Activated CD8-positive, alpha-beta T cell treated with anti-CD3 and anti-CD28 coated beads, Interleukin-2, amount 10 ng/mL, durations not matched to agents 7 days and 5 days (primary cell): ENCODE data around the gene DUS1L. TPM values are rescaled to one million over a fixed set of nuclear protein-coding genes. Genes with fewer than 3 reads are reported as not detected.
A peak's percentile ranks its signal among the peaks of the same experiment; 100 is the strongest.
"Not testable (repeated sequence)": the region's sequence is repeated elsewhere in the genome, so short reads cannot be mapped to it uniquely, and the experiment has no call there.

Source experiments
- ATAC-seq: fragments of 150-1000 bp; cut with Tn5 transposase; one replicate; pipeline ENCODE4 v1.10.0; 2021; ENCODE audit warnings: moderate library complexity
- CTCF ChIA-PET: fragments of 350-600 bp; sonication (Branson Sonifier 250); formaldehyde crosslinking; loops from one replicate; lab custom pipeline; 2021; ENCODE audit warnings: antibody characterized with exemption; lab: Charles Lee
- POLR2A ChIA-PET: fragments of 350-600 bp; sonication (Branson Sonifier 250); formaldehyde crosslinking; loops from one replicate; lab custom pipeline; 2021; ENCODE audit warnings: antibody characterized with exemption; lab: Charles Lee
- DNase-seq: peaks from one replicate; pipeline ENCODE4 v3.0.0-alpha.2; 2020
- H3K27ac Mint-ChIP-seq: one replicate; pipeline ENCODE4 v1.8.0; 2021; ENCODE audit warnings: mild to moderate bottlenecking, mixed read lengths
- H3K27me3 Mint-ChIP-seq: one replicate; pipeline ENCODE4 v1.8.0; 2021; ENCODE audit warnings: low read depth, mixed read lengths
- H3K36me3 Mint-ChIP-seq: one replicate; pipeline ENCODE4 v1.8.0; 2021; ENCODE audit warnings: low read depth, mixed read lengths
- H3K4me1 Mint-ChIP-seq: one replicate; pipeline ENCODE4 v1.8.0; 2021; ENCODE audit warnings: low read depth, mixed read lengths
- H3K4me3 Mint-ChIP-seq: one replicate; pipeline ENCODE4 v1.8.0; 2021; ENCODE audit warnings: mild to moderate bottlenecking, mixed read lengths
- H3K9me3 Mint-ChIP-seq: one replicate; pipeline ENCODE4 v1.8.0; 2022; ENCODE audit warnings: mixed read lengths; ENCODE audit not compliant: insufficient read depth
- total RNA-seq, 2 experiments: library from RNA; stranded (reverse); gene quantifications; one replicate each; pipeline ENCODE4 v1.2.3, GENCODE V29; 2021

Gene DUS1L
- total RNA-seq, 2 experiments from 2014 or later: 126 to 127 TPM

- Mint-ChIP-seq H3K27me3 (no peaks in the 10 kb centered on the region), H3K4me3 (no peak overlapping the region), H3K4me1 (peaks cover 14% of the 10 kb centered on the region), H3K27ac (no peak overlapping the region), H3K36me3 (no peaks in the 10 kb centered on the region), H3K9me3 (no peaks in the 10 kb centered on the region)
- CTCF ChIA-PET: interaction anchor here (0.8 kb wide), 1 partner anchor 11 kb away, joined by 4 read pairs; no protein-coding TSS in a partner anchor
- POLR2A ChIA-PET: no interaction called here
- DNase-seq (no peak), ATAC-seq (no peak)
Measured at GRCh38 chr17:82041144-82041814, 24.3 kb downstream of the DUS1L start.

- ATAC-seq: no peak
- ChIA-PET CTCF (no interaction called here), POLR2A (interaction anchor here (0.6 kb wide), 1 partner anchor 97 kb away, joined by 4 read pairs; no protein-coding TSS in a partner anchor)
- no peaks in the 10 kb centered on the region for H3K27me3 Mint-ChIP-seq
- peaks cover 10% of the 10 kb centered on the region for H3K36me3 Mint-ChIP-seq
- peaks cover 25% of the 10 kb centered on the region for H3K4me1 Mint-ChIP-seq
- DNase-seq: no peak
- H3K27ac Mint-ChIP-seq: no peak overlapping the region
- H3K4me3 Mint-ChIP-seq: no peak overlapping the region
- no peaks in the 10 kb centered on the region for H3K9me3 Mint-ChIP-seq
Measured at GRCh38 chr17:82039695-82040299, 25.8 kb downstream of the DUS1L start.

GRCh38 chr17:82038796-82039409 lies 26.7 kb downstream of the DUS1L start:
- POLR2A ChIA-PET: interaction anchor here (1.3 to 1.8 kb wide), 2 partner anchors 12 to 13 kb away, joined by 3 to 12 read pairs; partner anchors contain the start of gene GPS1
- not testable (repeated sequence) for H3K9me3 Mint-ChIP-seq, H3K27me3 Mint-ChIP-seq, ATAC-seq, DNase-seq, H3K4me3 Mint-ChIP-seq
- Mint-ChIP-seq H3K27ac (peak overlapping the region; percentile 25), H3K4me1 (peaks cover 25% of the 10 kb centered on the region), H3K36me3 (peaks cover 14% of the 10 kb centered on the region)
- CTCF ChIA-PET: interaction anchor here (0.7 to 2.1 kb wide), 5 partner anchors 9 to 126 kb away, joined by 3 to 32 read pairs (median 3); partner anchors contain the start of genes CENPX and LRRC45

- ChIA-PET CTCF (interaction anchor here (0.6 to 2.6 kb wide), 31 partner anchors 8 to 721 kb away, joined by 3 to 32 read pairs (median 4); partner anchors contain the start of genes CENPX, DUS1L, GPS1 and LRRC45), POLR2A (interaction anchor here (0.6 to 1.8 kb wide), 11 partner anchors 9 to 1162 kb away, joined by 3 to 12 read pairs (median 3); partner anchors contain the start of genes CD7, CENPX, DUS1L and GPS1)
- no peak for DNase-seq
- Mint-ChIP-seq H3K9me3 (no peaks in the 10 kb centered on the region), H3K4me3 (peak overlapping the region; percentile 78), H3K27ac (peak overlapping the region; percentile 94), H3K27me3 (no peaks in the 10 kb centered on the region), H3K36me3 (peaks cover 16% of the 10 kb centered on the region), H3K4me1 (peaks cover 27% of the 10 kb centered on the region)
- no peak for ATAC-seq
Measured at GRCh38 chr17:82037889-82038195, 27.8 kb downstream of the DUS1L start.

- peaks cover 16% of the 10 kb centered on the region for H3K36me3 Mint-ChIP-seq
- H3K4me3 Mint-ChIP-seq: peak within 1 kb of the TSS; percentile 78
Measured at GRCh38 chr17:82037092-82037888, 28.3 kb downstream of the DUS1L start, which contains the start of gene DCXR. TSS of gene DCXR (minus strand) at chr17:82037697. CDS start at chr17:82037682, 15 bp downstream.

GRCh38 chr17:82036634-82037091 lies 28.9 kb downstream of the DUS1L start:
- H3K9me3 Mint-ChIP-seq: no peaks in the 10 kb centered on the region
- ATAC-seq (no peak), DNase-seq (no peak)
- peak overlapping the region; percentile 78 for H3K4me3 Mint-ChIP-seq
- H3K27me3 Mint-ChIP-seq: no peaks in the 10 kb centered on the region
- peaks cover 28% of the 10 kb centered on the region for H3K4me1 Mint-ChIP-seq
- ChIA-PET POLR2A (interaction anchor here (1.2 kb wide), 1 partner anchor 14 kb away, joined by 7 read pairs; the partner anchor contains the start of genes CENPX and LRRC45), CTCF (interaction anchor here (1.0 to 2.6 kb wide), 3 partner anchors 36 to 85 kb away, joined by 3 to 14 read pairs (median 11); no protein-coding TSS in a partner anchor)
- no peak overlapping the region for H3K27ac Mint-ChIP-seq
- H3K36me3 Mint-ChIP-seq: peaks cover 16% of the 10 kb centered on the region

More at GRCh38 chr17:82037092-82037888, 28.3 kb downstream of the DUS1L start, which contains the start of gene DCXR:
- ChIA-PET POLR2A (interaction anchor here (0.6 to 1.8 kb wide), 11 partner anchors 9 to 1163 kb away, joined by 3 to 12 read pairs (median 3); partner anchors contain the start of genes CD7, CENPX, DUS1L and GPS1), CTCF (interaction anchor here (0.6 to 2.6 kb wide), 32 partner anchors 7 to 721 kb away, joined by 3 to 32 read pairs (median 4); partner anchors contain the start of genes CENPX, DUS1L, GPS1 and LRRC45)
- ATAC-seq (peak; percentile 96), DNase-seq (peak; percentile 98)
- H3K27me3 Mint-ChIP-seq: no peaks in the 10 kb centered on the region
- peaks cover 28% of the 10 kb centered on the region for H3K4me1 Mint-ChIP-seq
- H3K27ac Mint-ChIP-seq: peak within 1 kb of the TSS; percentile 94
- no peaks in the 10 kb centered on the region for H3K9me3 Mint-ChIP-seq

GRCh38 chr17:82035956-82036633 lies 29.5 kb downstream of the DUS1L start:
- ChIA-PET POLR2A (no interaction called here), CTCF (interaction anchor here (1.0 to 2.6 kb wide), 5 partner anchors 36 to 110 kb away, joined by 3 to 14 read pairs (median 4); no protein-coding TSS in a partner anchor)
- Mint-ChIP-seq H3K27me3 (no peaks in the 10 kb centered on the region), H3K9me3 (no peaks in the 10 kb centered on the region), H3K27ac (no peak overlapping the region), H3K36me3 (peaks cover 16% of the 10 kb centered on the region), H3K4me1 (peaks cover 28% of the 10 kb centered on the region), H3K4me3 (peak overlapping the region; percentile 78)
- DNase-seq (no peak), ATAC-seq (no peak)

- CTCF ChIA-PET: interaction anchor here (0.6 to 1.4 kb wide), 3 partner anchors 71 to 109 kb away, joined by 3 to 4 read pairs (median 3); no protein-coding TSS in a partner anchor
- Mint-ChIP-seq H3K4me1 (peaks cover 29% of the 10 kb centered on the region), H3K27me3 (no peaks in the 10 kb centered on the region), H3K4me3 (peak overlapping the region; percentile 36), H3K27ac (no peak overlapping the region), H3K9me3 (no peaks in the 10 kb centered on the region), H3K36me3 (peaks cover 18% of the 10 kb centered on the region)
- no peak for DNase-seq
- POLR2A ChIA-PET: interaction anchor here (1.3 kb wide), 1 partner anchor 30 kb away, joined by 3 read pairs; the partner anchor contains the start of gene DUS1L
- no peak for ATAC-seq
Measured at GRCh38 chr17:82035488-82035887, 30.1 kb downstream of the DUS1L start.

- H3K9me3 Mint-ChIP-seq: no peaks in the 10 kb centered on the region
- no peak overlapping the region for H3K27ac Mint-ChIP-seq
- DNase-seq: no peak
- H3K27me3 Mint-ChIP-seq: no peaks in the 10 kb centered on the region
- H3K36me3 Mint-ChIP-seq: peaks cover 22% of the 10 kb centered on the region
- ChIA-PET POLR2A (interaction anchor here (1.3 kb wide), 1 partner anchor 31 kb away, joined by 3 read pairs; the partner anchor contains the start of gene DUS1L), CTCF (interaction anchor here (0.7 to 1.4 kb wide), 5 partner anchors 14 to 108 kb away, joined by 3 to 4 read pairs (median 3); no protein-coding TSS in a partner anchor)
- no peak overlapping the region for H3K4me3 Mint-ChIP-seq
- peaks cover 37% of the 10 kb centered on the region for H3K4me1 Mint-ChIP-seq
- ATAC-seq: no peak
Measured at GRCh38 chr17:82034371-82035011, 31.1 kb downstream of the DUS1L start.
